ENCODE data around the gene MRPL38.

The MRPL38 gene

GRCh38 chr17:75849279-75849646 lies 55.4 kb downstream of the MRPL38 start:
- Histone ChIP-seq H3K9me3 (ENCODE audit: control insufficient read depth, insufficient read depth, low read depth, low read length) (no peaks in the 10 kb centered on the region), H3K4me3 (ENCODE audit: low read depth, low read length) (no peak overlapping the region), H3K27ac (ENCODE audit: extremely low read depth, low read depth, low read length) (no peak overlapping the region), H3K36me3 (ENCODE audit: control insufficient read depth in 2 of 2, insufficient read depth in 1 of 2, low read length in 2 of 2) (peaks cover 7 to 58% of the 10 kb centered on the region in 2 experiments), H3K4me1 (ENCODE audit: control insufficient read depth, insufficient read depth, low read length) (peaks cover 3% of the 10 kb centered on the region)
- ChIA-PET CTCF (interaction anchor here (1.5 to 5.5 kb wide), 4 partner anchors 12 to 157 kb away, joined by 3 to 40 read pairs (median 14); no protein-coding TSS in a partner anchor), POLR2A (interaction anchor here (1.3 kb wide), 1 partner anchor 69 kb away, joined by 6 read pairs; a partner anchor contains a TSS)
- TF ChIP-seq, protein P1, sequence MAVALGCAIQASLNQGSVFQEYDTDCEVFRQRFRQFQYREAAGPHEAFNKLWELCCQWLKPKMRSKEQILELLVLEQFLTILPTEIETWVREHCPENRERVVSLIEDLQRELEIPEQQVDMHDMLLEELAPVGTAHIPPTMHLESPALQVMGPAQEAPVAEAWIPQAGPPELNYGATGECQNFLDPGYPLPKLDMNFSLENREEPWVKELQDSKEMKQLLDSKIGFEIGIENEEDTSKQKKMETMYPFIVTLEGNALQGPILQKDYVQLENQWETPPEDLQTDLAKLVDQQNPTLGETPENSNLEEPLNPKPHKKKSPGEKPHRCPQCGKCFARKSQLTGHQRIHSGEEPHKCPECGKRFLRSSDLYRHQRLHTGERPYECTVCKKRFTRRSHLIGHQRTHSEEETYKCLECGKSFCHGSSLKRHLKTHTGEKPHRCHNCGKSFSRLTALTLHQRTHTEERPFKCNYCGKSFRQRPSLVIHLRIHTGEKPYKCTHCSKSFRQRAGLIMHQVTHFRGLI (tag by site-specific recombination; IDR thresholded peaks at IDR 0.05): no peak
- TF ChIP-seq ZFP41 (tag by site-specific recombination; IDR thresholded peaks at IDR 0.05; ENCODE audit: borderline replicate concordance) (no peak), OVOL3 (tag by site-specific recombination; IDR thresholded peaks at IDR 0.05) (no peak), ZNF16 (tag by site-specific recombination; IDR thresholded peaks at IDR 0.05; ENCODE audit: low read depth) (no peak), ZNF488 (tag by site-specific recombination; IDR thresholded peaks at IDR 0.05) (no peak), ZNF146 (tag by site-specific recombination; IDR thresholded peaks at IDR 0.05) (no peak), ZNF704 (tag by site-specific recombination; IDR thresholded peaks at IDR 0.05) (no peak), YY2 (tag by site-specific recombination; IDR thresholded peaks at IDR 0.05) (no peak), ATF2 (tag by site-specific recombination; IDR thresholded peaks at IDR 0.05; ENCODE audit: low read depth) (no peak), ZNF112 (tag by site-specific recombination; IDR thresholded peaks at IDR 0.05) (no peak), ZSCAN23 (tag by site-specific recombination; IDR thresholded peaks at IDR 0.05) (no peak), BCL11B (tag by site-specific recombination; IDR thresholded peaks at IDR 0.05; ENCODE audit: low read depth) (no peak), ZNF362 (tag by site-specific recombination; IDR thresholded peaks at IDR 0.05) (no peak), ZNF157 (tag by site-specific recombination; IDR thresholded peaks at IDR 0.05) (no peak), ZFP3 (tag by site-specific recombination; IDR thresholded peaks at IDR 0.05; ENCODE audit: low read depth) (no peak), ZNF544 (tag by site-specific recombination; IDR thresholded peaks at IDR 0.05) (no peak), ZNF239 (tag by site-specific recombination; IDR thresholded peaks at IDR 0.05) (no peak), MEIS1 (CRISPR knock-in tag; IDR thresholded peaks at IDR 0.05; ENCODE audit: borderline replicate concordance) (no peak), ELK4 (IDR thresholded peaks at IDR 0.05; ENCODE audit: borderline replicate concordance, low read depth, low read length) (no peak)
- TF ChIP-seq, protein P2, sequence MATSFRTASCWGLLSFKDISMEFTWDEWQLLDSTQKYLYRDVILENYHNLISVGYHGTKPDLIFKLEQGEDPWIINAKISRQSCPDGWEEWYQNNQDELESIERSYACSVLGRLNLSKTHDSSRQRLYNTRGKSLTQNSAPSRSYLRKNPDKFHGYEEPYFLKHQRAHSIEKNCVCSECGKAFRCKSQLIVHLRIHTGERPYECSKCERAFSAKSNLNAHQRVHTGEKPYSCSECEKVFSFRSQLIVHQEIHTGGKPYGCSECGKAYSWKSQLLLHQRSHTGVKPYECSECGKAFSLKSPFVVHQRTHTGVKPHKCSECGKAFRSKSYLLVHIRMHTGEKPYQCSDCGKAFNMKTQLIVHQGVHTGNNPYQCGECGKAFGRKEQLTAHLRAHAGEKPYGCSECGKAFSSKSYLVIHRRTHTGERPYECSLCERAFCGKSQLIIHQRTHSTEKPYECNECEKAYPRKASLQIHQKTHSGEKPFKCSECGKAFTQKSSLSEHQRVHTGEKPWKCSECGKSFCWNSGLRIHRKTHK (tag by site-specific recombination; IDR thresholded peaks at IDR 0.05): no peak
